Measurements from ENCODE around the gene TTC6.

The TTC6 gene

GRCh38 chr14:37622231-37622923, 26.9 kb downstream of the TTC6 start:
- no peak overlapping the region for H3K4me3 Mint-ChIP-seq
- peaks cover 22% of the 10 kb centered on the region for H3K27me3 Mint-ChIP-seq
- peaks cover 2% of the 10 kb centered on the region for H3K36me3 Mint-ChIP-seq
- H3K9me3 Mint-ChIP-seq (ENCODE audit: low read depth), result peaks cover 6% of the 10 kb centered on the region
- no peaks in the 10 kb centered on the region for H3K4me1 Mint-ChIP-seq (ENCODE audit: low read depth)
- no peak overlapping the region for H3K27ac Mint-ChIP-seq

GRCh38 chr14:37623426-37623951, 28.1 kb downstream of the TTC6 start:
- Mint-ChIP-seq H3K27me3 (peaks cover 22% of the 10 kb centered on the region), H3K36me3 (no peaks in the 10 kb centered on the region), H3K4me1 (ENCODE audit: low read depth) (no peaks in the 10 kb centered on the region), H3K4me3 (no peak overlapping the region), H3K9me3 (ENCODE audit: low read depth) (peaks cover 6% of the 10 kb centered on the region), H3K27ac (no peak overlapping the region)

- peaks cover 3% of the 10 kb centered on the region for H3K9me3 Mint-ChIP-seq (ENCODE audit: low read depth)
- H3K4me3 Mint-ChIP-seq, result no peak overlapping the region
- no peaks in the 10 kb centered on the region for H3K4me1 Mint-ChIP-seq (ENCODE audit: low read depth)
- no peak overlapping the region for H3K27ac Mint-ChIP-seq
- peaks cover 21% of the 10 kb centered on the region for H3K27me3 Mint-ChIP-seq
- H3K36me3 Mint-ChIP-seq, result no peaks in the 10 kb centered on the region
These were observed 28.5 kb downstream of the TTC6 start for GRCh38 chr14:37623971-37624370.

- Mint-ChIP-seq H3K36me3 (no peaks in the 10 kb centered on the region), H3K9me3 (ENCODE audit: low read depth) (peaks cover 11% of the 10 kb centered on the region), H3K27ac (no peak overlapping the region), H3K4me3 (no peak overlapping the region), H3K4me1 (ENCODE audit: low read depth) (no peaks in the 10 kb centered on the region), H3K27me3 (peaks cover 20% of the 10 kb centered on the region)
These were observed 30.5 kb downstream of the TTC6 start for GRCh38 chr14:37625597-37626595.

GRCh38 chr14:37637341-37637740, 41.9 kb downstream of the TTC6 start:
- no peak overlapping the region for H3K27ac Mint-ChIP-seq
- H3K4me1 Mint-ChIP-seq (ENCODE audit: low read depth), result no peaks in the 10 kb centered on the region
- no peak overlapping the region for H3K4me3 Mint-ChIP-seq
- peaks cover 8% of the 10 kb centered on the region for H3K9me3 Mint-ChIP-seq (ENCODE audit: low read depth)
- H3K36me3 Mint-ChIP-seq, result no peaks in the 10 kb centered on the region
- peaks cover 4% of the 10 kb centered on the region for H3K27me3 Mint-ChIP-seq

GRCh38 chr14:37638599-37638998, 43.2 kb downstream of the TTC6 start:
- Mint-ChIP-seq H3K4me1 (ENCODE audit: low read depth) (no peaks in the 10 kb centered on the region), H3K9me3 (ENCODE audit: low read depth) (peaks cover 8% of the 10 kb centered on the region), H3K27me3 (peaks cover 4% of the 10 kb centered on the region), H3K4me3 (no peak overlapping the region), H3K27ac (no peak overlapping the region), H3K36me3 (no peaks in the 10 kb centered on the region)

GRCh38 chr14:37641117-37641516, 45.7 kb downstream of the TTC6 start:
- no peaks in the 10 kb centered on the region for H3K36me3 Mint-ChIP-seq

GRCh38 chr14:37642125-37642524, 46.7 kb downstream of the TTC6 start:
- no peaks in the 10 kb centered on the region for H3K4me1 Mint-ChIP-seq (ENCODE audit: low read depth)
- no peak overlapping the region for H3K27ac Mint-ChIP-seq
- H3K36me3 Mint-ChIP-seq, result no peaks in the 10 kb centered on the region
- H3K27me3 Mint-ChIP-seq, result no peaks in the 10 kb centered on the region
- H3K4me3 Mint-ChIP-seq, result no peak overlapping the region
- no peaks in the 10 kb centered on the region for H3K9me3 Mint-ChIP-seq (ENCODE audit: low read depth)

More at GRCh38 chr14:37641117-37641516, 45.7 kb downstream of the TTC6 start:
- Mint-ChIP-seq H3K4me3 (no peak overlapping the region), H3K4me1 (ENCODE audit: low read depth) (no peaks in the 10 kb centered on the region), H3K27me3 (no peaks in the 10 kb centered on the region), H3K27ac (no peak overlapping the region), H3K9me3 (ENCODE audit: low read depth) (peaks cover 4% of the 10 kb centered on the region)

GRCh38 chr14:37643701-37644100, 48.3 kb downstream of the TTC6 start:
- Mint-ChIP-seq H3K27me3 (no peaks in the 10 kb centered on the region), H3K27ac (no peak overlapping the region), H3K4me1 (ENCODE audit: low read depth) (no peaks in the 10 kb centered on the region), H3K9me3 (ENCODE audit: low read depth) (no peaks in the 10 kb centered on the region), H3K36me3 (no peaks in the 10 kb centered on the region), H3K4me3 (no peak overlapping the region)
